PC-3 (cell line): ENCODE results near the gene CCR4. TPM values are rescaled to one million over a fixed set of nuclear protein-coding genes. Genes with fewer than 3 reads are reported as not detected.

Experiments used
- ATAC-seq: fragments of 200-7000 bp; cut with Tn5 transposase; 2 replicates; pipeline ENCODE4 v1.9.1; 2020; ENCODE audit warnings: mild to moderate bottlenecking, moderate library complexity
- BruUV-seq: library from RNA; stranded (reverse); fragments of 400-500 nt; replicated peaks from 2 replicates; lab custom pipeline; 2021; lab: Mats Ljungman, UMichigan
- CTCF ChIA-PET: fragments of 300-600 bp; sonication (Branson Sonifier 250); formaldehyde crosslinking; loops from one replicate; lab custom pipeline; 2022; ENCODE audit warnings: antibody characterized with exemption; lab: Charles Lee
- POLR2A ChIA-PET: fragments of 300-600 bp; sonication (Branson Sonifier 250); formaldehyde crosslinking; loops from one replicate; lab custom pipeline; 2022; ENCODE audit warnings: antibody characterized with exemption; ENCODE audit not compliant: unreplicated experiment; lab: Charles Lee
- DNase-seq: peaks from one replicate; pipeline ENCODE4 v3.0.0-alpha.2; 2015
- H2AFZ ChIP-seq: fragments of 300-600 bp; sonication (generic); 2 replicates; pipeline ENCODE4 v1.6.0; 2016; ENCODE audit warnings: antibody characterized with exemption, low read length
- H3F3A ChIP-seq: fragments of 300-600 bp; sonication (generic); one replicate; pipeline ENCODE4 v1.6.0; 2017; ENCODE audit warnings: antibody characterized with exemption, low read length, control low read depth, mild to moderate bottlenecking; ENCODE audit not compliant: unreplicated experiment
- H3K27ac ChIP-seq: fragments of 300-600 bp; sonication (generic); 2 replicates; pipeline ENCODE4 v1.5.1; 2016; ENCODE audit warnings: mild to moderate bottlenecking, low read length
- H3K27me3 ChIP-seq: fragments of 300-600 bp; sonication (generic); 2 replicates; pipeline ENCODE4 v1.6.1; 2016; ENCODE audit warnings: low read length, mixed read lengths
- H3K36me3 ChIP-seq: fragments of 300-600 bp; sonication (generic); 2 replicates; pipeline ENCODE4 v1.6.1; 2016; ENCODE audit warnings: low read depth, mixed run types, low read length, mixed read lengths
- H3K4me1 ChIP-seq: fragments of 300-600 bp; sonication (generic); 2 replicates; pipeline ENCODE4 v1.5.1; 2016; ENCODE audit warnings: low read length; ENCODE audit not compliant: insufficient read depth
- H3K4me2 ChIP-seq: fragments of 300-600 bp; sonication (generic); 2 replicates; pipeline ENCODE4 v1.6.0; 2016; ENCODE audit warnings: low read length
- H3K4me3 ChIP-seq: fragments of 300-600 bp; sonication (generic); 2 replicates; pipeline ENCODE4 v1.5.1; 2016; ENCODE audit warnings: mild to moderate bottlenecking, low read length, mixed read lengths
- H3K79me2 ChIP-seq: fragments of 300-600 bp; sonication (generic); 2 replicates; pipeline ENCODE4 v1.6.1; 2017; ENCODE audit warnings: low read length, mixed read lengths
- H3K9ac ChIP-seq: fragments of 300-600 bp; sonication (generic); 2 replicates; pipeline ENCODE4 v1.6.0; 2016; ENCODE audit warnings: mild to moderate bottlenecking, low read length
- H3K9me2 ChIP-seq: fragments of 300-600 bp; sonication (generic); replicated peaks from 2 replicates; pipeline ENCODE4 v1.6.1; 2016; ENCODE audit warnings: mixed run types, low read length, mixed read lengths
- H3K9me3 ChIP-seq: fragments of 300-600 bp; sonication (generic); 2 replicates; pipeline ENCODE4 v1.6.1; 2016; ENCODE audit warnings: low read length, mixed read lengths
- H4K20me1 ChIP-seq: fragments of 300-600 bp; sonication (generic); 2 replicates; pipeline ENCODE4 v1.6.1; 2016; ENCODE audit warnings: low read length, mixed read lengths
- EZH2 ChIP-seq: fragments of 300-600 bp; sonication (generic); IDR thresholded peaks from one replicate; pipeline ENCODE4 v1.6.1; 2017; ENCODE audit warnings: antibody characterized with exemption, mild to moderate bottlenecking, low read length; ENCODE audit not compliant: unreplicated experiment
- EZH2phosphoT487 ChIP-seq: fragments of 300-600 bp; sonication (generic); IDR thresholded peaks from 2 replicates; pipeline ENCODE4 v1.6.1; 2018; ENCODE audit warnings: mild to moderate bottlenecking, antibody characterized with exemption, low read length, borderline replicate concordance
- intact Hi-C: fragments of 100-400 bp; cut with micrococcal nuclease; formaldehyde crosslinking; loops from 2 replicates; pipeline ENCODE4 v1.9.0; 2023
- total RNA-seq: library from RNA; depleted of rRNA; stranded (reverse); fragments of >200 nt; gene quantifications from 2 replicates; pipeline ENCODE4 v1.2.3, GENCODE V29; 2014
- TF ChIP-seq, protein P1 (sequence below): fragments of 300-600 bp; sonication (generic); conservative IDR thresholded peaks from 2 replicates; pipeline ENCODE4 v1.5.1; 2017; ENCODE audit warnings: antibody characterized with exemption, low read depth, mild to moderate bottlenecking, low read length

CCR4 gene
- total RNA-seq, 1 experiment from 2014 or later: 0.29 TPM

GRCh38 chr3:32989171-32989570 lies 37.7 kb downstream of the CCR4 start:
- Histone ChIP-seq H3F3A (no peaks in the 10 kb centered on the region), H4K20me1 (no peaks in the 10 kb centered on the region), H3K79me2 (no peaks in the 10 kb centered on the region), H3K9ac (no peak overlapping the region), H3K9me3 (no peaks in the 10 kb centered on the region), H3K36me3 (no peaks in the 10 kb centered on the region), H2AFZ (no peak overlapping the region), H3K27ac (no peak overlapping the region), H3K4me3 (no peak overlapping the region), H3K9me2 (no peaks in the 10 kb centered on the region), H3K27me3 (no peaks in the 10 kb centered on the region), H3K4me2 (no peak overlapping the region), H3K4me1 (no peaks in the 10 kb centered on the region)
- ChIA-PET CTCF (no interaction called here), POLR2A (no interaction called here)
- BruUV-seq: no TSS peak
- TF ChIP-seq, protein P1, sequence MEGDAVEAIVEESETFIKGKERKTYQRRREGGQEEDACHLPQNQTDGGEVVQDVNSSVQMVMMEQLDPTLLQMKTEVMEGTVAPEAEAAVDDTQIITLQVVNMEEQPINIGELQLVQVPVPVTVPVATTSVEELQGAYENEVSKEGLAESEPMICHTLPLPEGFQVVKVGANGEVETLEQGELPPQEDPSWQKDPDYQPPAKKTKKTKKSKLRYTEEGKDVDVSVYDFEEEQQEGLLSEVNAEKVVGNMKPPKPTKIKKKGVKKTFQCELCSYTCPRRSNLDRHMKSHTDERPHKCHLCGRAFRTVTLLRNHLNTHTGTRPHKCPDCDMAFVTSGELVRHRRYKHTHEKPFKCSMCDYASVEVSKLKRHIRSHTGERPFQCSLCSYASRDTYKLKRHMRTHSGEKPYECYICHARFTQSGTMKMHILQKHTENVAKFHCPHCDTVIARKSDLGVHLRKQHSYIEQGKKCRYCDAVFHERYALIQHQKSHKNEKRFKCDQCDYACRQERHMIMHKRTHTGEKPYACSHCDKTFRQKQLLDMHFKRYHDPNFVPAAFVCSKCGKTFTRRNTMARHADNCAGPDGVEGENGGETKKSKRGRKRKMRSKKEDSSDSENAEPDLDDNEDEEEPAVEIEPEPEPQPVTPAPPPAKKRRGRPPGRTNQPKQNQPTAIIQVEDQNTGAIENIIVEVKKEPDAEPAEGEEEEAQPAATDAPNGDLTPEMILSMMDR: no peak
- TF ChIP-seq EZH2phosphoT487 (no peak), EZH2 (no peak)
- intact Hi-C loops: no loop called here
- DNase-seq: no peak
- no peak for ATAC-seq

- H2AFZ ChIP-seq: no peak overlapping the region
- POLR2A ChIA-PET: no interaction called here
- H4K20me1 ChIP-seq: no peaks in the 10 kb centered on the region
- CTCF ChIA-PET: no interaction called here
- H3K9ac ChIP-seq: no peak overlapping the region
- TF ChIP-seq EZH2: no peak
- intact Hi-C loops: no loop called here
- no peaks in the 10 kb centered on the region for H3K36me3 ChIP-seq
- ATAC-seq (no peak), DNase-seq (no peak)
- H3K4me1 ChIP-seq: no peaks in the 10 kb centered on the region
- no peaks in the 10 kb centered on the region for H3K9me2 ChIP-seq
- H3K4me3 ChIP-seq: no peak overlapping the region
- no peaks in the 10 kb centered on the region for H3K9me3 ChIP-seq
- no peak overlapping the region for H3K4me2 ChIP-seq
- H3K27me3 ChIP-seq: no peaks in the 10 kb centered on the region
- no peaks in the 10 kb centered on the region for H3F3A ChIP-seq
- H3K79me2 ChIP-seq: no peaks in the 10 kb centered on the region
- BruUV-seq: no TSS peak
- H3K27ac ChIP-seq: no peak overlapping the region
These were observed 38.7 kb downstream of the CCR4 start for GRCh38 chr3:32990116-32990515.

- Histone ChIP-seq H3K9ac (no peak overlapping the region), H3F3A (no peaks in the 10 kb centered on the region), H3K36me3 (no peaks in the 10 kb centered on the region), H3K79me2 (no peaks in the 10 kb centered on the region), H2AFZ (no peak overlapping the region), H3K4me1 (no peaks in the 10 kb centered on the region), H3K27me3 (no peaks in the 10 kb centered on the region), H3K4me3 (no peak overlapping the region), H3K9me2 (no peaks in the 10 kb centered on the region), H3K27ac (no peak overlapping the region), H3K9me3 (no peaks in the 10 kb centered on the region), H3K4me2 (no peak overlapping the region), H4K20me1 (no peaks in the 10 kb centered on the region)
- ATAC-seq: no peak
- DNase-seq: no peak
- ChIA-PET POLR2A (no interaction called here), CTCF (no interaction called here)
- TF ChIP-seq, protein P1: no peak
- no peak for TF ChIP-seq EZH2
- no TSS peak for BruUV-seq
- intact Hi-C loops: no loop called here
These were observed 40.3 kb downstream of the CCR4 start for GRCh38 chr3:32991781-32992180.
